Activated CD8-positive, alpha-beta T cell treated with anti-CD3 and anti-CD28 coated beads, Interleukin-2, amount 10 ng/mL, durations not matched to agents 7 days and 5 days (primary cell): ENCODE data around the gene FLOT2. TPM values are rescaled to one million over a fixed set of nuclear protein-coding genes. Genes with fewer than 3 reads are reported as not detected.
"Not testable (repeated sequence)": the region's sequence is repeated elsewhere in the genome, so short reads cannot be mapped to it uniquely, and the experiment has no call there.

Experiments
- ATAC-seq: fragments of 150-1000 bp; cut with Tn5 transposase; one replicate; pipeline ENCODE4 v1.10.0; 2021; ENCODE audit warnings: moderate library complexity
- CTCF ChIA-PET: fragments of 350-600 bp; sonication (Branson Sonifier 250); formaldehyde crosslinking; loops from one replicate; lab custom pipeline; 2021; ENCODE audit warnings: antibody characterized with exemption; lab: Charles Lee
- POLR2A ChIA-PET: fragments of 350-600 bp; sonication (Branson Sonifier 250); formaldehyde crosslinking; loops from one replicate; lab custom pipeline; 2021; ENCODE audit warnings: antibody characterized with exemption; lab: Charles Lee
- DNase-seq: peaks from one replicate; pipeline ENCODE4 v3.0.0-alpha.2; 2020
- H3K27ac Mint-ChIP-seq: one replicate; pipeline ENCODE4 v1.8.0; 2021; ENCODE audit warnings: mild to moderate bottlenecking, mixed read lengths
- H3K27me3 Mint-ChIP-seq: one replicate; pipeline ENCODE4 v1.8.0; 2021; ENCODE audit warnings: low read depth, mixed read lengths
- H3K36me3 Mint-ChIP-seq: one replicate; pipeline ENCODE4 v1.8.0; 2021; ENCODE audit warnings: low read depth, mixed read lengths
- H3K4me1 Mint-ChIP-seq: one replicate; pipeline ENCODE4 v1.8.0; 2021; ENCODE audit warnings: low read depth, mixed read lengths
- H3K4me3 Mint-ChIP-seq: one replicate; pipeline ENCODE4 v1.8.0; 2021; ENCODE audit warnings: mild to moderate bottlenecking, mixed read lengths
- H3K9me3 Mint-ChIP-seq: one replicate; pipeline ENCODE4 v1.8.0; 2022; ENCODE audit warnings: mixed read lengths; ENCODE audit not compliant: insufficient read depth
- total RNA-seq, 2 experiments: library from RNA; stranded (reverse); gene quantifications; one replicate each; pipeline ENCODE4 v1.2.3, GENCODE V29; 2021

Gene FLOT2
- total RNA-seq, 2 experiments from 2014 or later, result 197 to 198 TPM

DNA sequence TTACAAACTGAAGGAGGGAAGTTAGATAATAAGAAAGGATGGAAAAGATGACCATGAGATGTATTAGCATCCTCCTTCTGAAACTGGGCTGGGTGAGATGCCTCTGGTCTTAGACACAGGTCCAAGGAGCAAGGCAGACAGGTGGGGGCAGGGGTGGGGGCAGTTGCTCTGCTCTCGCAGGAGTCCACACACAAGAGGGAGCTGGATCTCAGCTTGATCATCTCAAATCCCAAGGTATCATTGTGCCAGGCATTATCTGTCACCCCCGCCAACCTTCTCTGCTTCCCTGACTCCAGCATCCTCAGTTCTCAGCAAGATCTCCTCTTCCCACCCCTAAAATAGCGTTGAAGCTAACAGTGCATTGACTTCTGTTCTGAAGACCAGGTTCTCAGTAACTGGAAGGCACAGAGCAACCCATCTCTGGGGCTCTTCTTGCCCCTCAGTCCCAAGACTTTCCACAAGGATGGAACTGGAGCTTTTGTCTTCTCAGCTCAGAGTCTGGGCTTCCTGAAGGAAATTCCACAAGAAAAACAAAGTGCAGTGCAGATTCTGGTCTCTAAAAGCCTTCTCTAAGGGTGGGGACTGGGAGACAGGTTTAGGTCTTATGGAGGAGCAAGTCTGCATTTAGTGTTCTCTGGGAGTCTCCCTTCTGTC, 1.6 kb downstream of the FLOT2 start:
- peak overlapping the region; percentile 95 for H3K27ac Mint-ChIP-seq
- H3K36me3 Mint-ChIP-seq, result peaks cover 63% of the 10 kb centered on the region
- H3K4me3 Mint-ChIP-seq, result peak overlapping the region; percentile 98
- peaks cover 69% of the 10 kb centered on the region for H3K4me1 Mint-ChIP-seq
- ChIA-PET POLR2A (interaction anchor here (0.8 to 2.6 kb wide), 4 partner anchors 53 to 176 kb away, joined by 3 to 23 read pairs (median 4); partner anchors contain the start of genes FAM222B, PHF12 and RPL23A), CTCF (interaction anchor here (0.9 to 7.9 kb wide), 8 partner anchors 16 to 146 kb away, joined by 3 to 64 read pairs (median 5); no protein-coding TSS in a partner anchor)
- no peak for DNase-seq
- H3K9me3 Mint-ChIP-seq, result no peaks in the 10 kb centered on the region
- no peak for ATAC-seq
- no peaks in the 10 kb centered on the region for H3K27me3 Mint-ChIP-seq

DNA sequence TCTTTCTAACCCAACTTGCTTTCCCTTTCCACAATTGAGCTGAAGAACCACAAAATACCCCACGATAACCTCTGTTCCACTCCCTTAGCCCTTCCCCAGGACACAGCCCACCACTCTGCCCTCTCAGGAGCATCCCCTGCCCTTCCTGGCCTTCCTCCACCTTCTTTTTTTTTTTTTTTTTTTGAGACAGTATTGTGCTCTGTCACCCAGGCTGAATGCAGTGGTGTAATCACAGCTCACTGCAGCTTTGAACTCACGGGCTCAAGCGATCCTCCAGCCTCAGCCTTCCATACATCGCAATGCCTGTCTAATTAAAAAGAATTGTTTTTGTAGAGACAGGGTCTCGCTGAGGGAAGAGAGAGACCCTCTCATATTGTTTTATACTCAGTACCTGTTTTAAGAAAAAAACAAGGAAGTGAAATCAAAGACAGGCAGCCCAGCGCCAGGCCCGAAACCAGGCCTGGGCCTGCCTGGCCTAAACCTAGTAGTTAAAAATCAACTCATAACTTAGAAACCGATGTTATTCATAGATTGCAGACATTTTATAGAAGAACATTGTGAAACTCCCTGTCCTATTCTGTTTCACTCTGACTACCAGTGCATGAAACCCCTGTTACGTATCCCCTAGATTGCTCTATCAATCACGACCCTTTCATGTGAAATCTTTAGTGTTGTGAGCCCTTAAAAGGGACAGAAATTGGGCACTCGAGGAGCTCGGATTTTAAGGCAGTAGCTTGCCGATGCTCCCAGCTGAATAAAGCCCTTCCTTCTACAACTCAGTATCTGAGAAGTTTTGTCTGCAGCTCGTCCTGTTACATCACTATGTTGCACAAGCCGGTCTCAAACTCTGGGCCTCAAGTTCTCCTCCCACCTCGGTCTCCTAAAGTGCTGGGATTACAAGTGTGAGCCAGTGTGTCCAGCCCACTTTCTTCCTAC, 4.0 kb downstream of the FLOT2 start:
- Mint-ChIP-seq H3K4me1 (peaks cover 74% of the 10 kb centered on the region), H3K4me3 (peak overlapping the region; percentile 76), H3K36me3 (peaks cover 54% of the 10 kb centered on the region), H3K27ac (peak overlapping the region; percentile 97)
- ATAC-seq, result peak; percentile 11
- ChIA-PET POLR2A (interaction anchor here (0.6 to 2.8 kb wide), 12 partner anchors 9 to 182 kb away, joined by 3 to 13 read pairs (median 4); partner anchors contain the start of genes DHRS13, FAM222B, PHF12 and PROCA1), CTCF (interaction anchor here (0.7 to 7.9 kb wide), 13 partner anchors 9 to 223 kb away, joined by 3 to 64 read pairs (median 4); partner anchors contain the start of genes DHRS13, NEK8 and TLCD1)
- DNase-seq, result peak; percentile 35
- H3K9me3 Mint-ChIP-seq, H3K27me3 Mint-ChIP-seq: not testable (repeated sequence)

DNA sequence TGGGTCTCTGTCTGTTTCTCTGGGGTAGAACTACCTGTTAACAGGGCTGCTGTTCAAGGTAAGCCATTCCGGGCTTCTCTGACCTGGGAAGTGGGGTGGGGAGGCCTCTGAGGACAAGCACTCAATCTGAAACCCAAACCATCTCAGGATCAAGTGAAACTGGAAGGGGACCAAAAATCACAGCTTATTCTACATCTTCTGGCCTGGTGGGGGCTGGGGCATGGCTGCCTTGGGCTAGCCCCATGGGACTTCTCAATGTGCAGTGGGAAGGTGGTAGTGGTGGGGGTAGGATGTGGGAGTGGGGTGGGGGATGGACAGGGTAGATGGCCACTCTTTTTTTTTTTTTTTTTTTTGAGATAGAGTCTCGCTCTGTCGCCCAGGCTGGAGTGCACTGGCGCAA, 5.5 kb downstream of the FLOT2 start:
- no peak for DNase-seq
- Mint-ChIP-seq H3K9me3 (no peaks in the 10 kb centered on the region), H3K27me3 (no peaks in the 10 kb centered on the region), H3K36me3 (peaks cover 54% of the 10 kb centered on the region), H3K27ac (peak overlapping the region; percentile 83), H3K4me1 (peaks cover 65% of the 10 kb centered on the region), H3K4me3 (no peak overlapping the region)
- no peak for ATAC-seq
- CTCF ChIA-PET, result interaction anchor here (0.9 to 7.9 kb wide), 7 partner anchors 10 to 165 kb away, joined by 3 to 64 read pairs (median 19); partner anchors contain the start of genes DHRS13, NEK8 and TLCD1
- POLR2A ChIA-PET, result interaction anchor here (1.1 to 2.8 kb wide), 5 partner anchors 10 to 34 kb away, joined by 3 to 13 read pairs (median 9); partner anchors contain the start of gene DHRS13

DNA sequence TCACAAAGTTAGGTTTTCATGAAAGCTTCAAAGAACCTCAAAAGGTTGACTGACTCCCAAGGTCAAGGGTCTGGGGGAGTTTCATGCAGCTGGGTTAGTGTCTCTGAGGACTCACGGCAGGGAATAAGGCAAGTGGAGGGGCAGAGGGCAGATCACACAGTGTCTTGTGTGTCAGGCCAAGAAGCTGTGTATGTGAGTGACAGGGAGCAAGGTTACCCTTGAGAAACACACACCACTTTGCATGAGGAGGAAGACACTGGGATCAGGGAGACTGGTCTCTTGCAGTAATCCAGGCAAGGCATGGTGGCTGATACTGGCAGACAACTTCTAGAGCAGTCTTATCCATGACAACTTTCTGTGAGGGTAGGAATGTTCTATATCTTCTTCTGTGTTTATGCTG, 6.3 kb downstream of the FLOT2 start:
- Mint-ChIP-seq H3K36me3 (peaks cover 52% of the 10 kb centered on the region), H3K27me3 (no peaks in the 10 kb centered on the region), H3K4me1 (peaks cover 63% of the 10 kb centered on the region), H3K4me3 (no peak overlapping the region), H3K27ac (peak overlapping the region; percentile 83), H3K9me3 (no peaks in the 10 kb centered on the region)
- ATAC-seq, result no peak
- CTCF ChIA-PET, result interaction anchor here (0.9 to 5.7 kb wide), 4 partner anchors 11 to 141 kb away, joined by 3 to 39 read pairs (median 4); partner anchors contain the start of gene DHRS13
- POLR2A ChIA-PET, result interaction anchor here (2.8 kb wide), 1 partner anchor 11 kb away, joined by 13 read pairs; the partner anchor contains the start of gene DHRS13
- DNase-seq, result no peak

DNA sequence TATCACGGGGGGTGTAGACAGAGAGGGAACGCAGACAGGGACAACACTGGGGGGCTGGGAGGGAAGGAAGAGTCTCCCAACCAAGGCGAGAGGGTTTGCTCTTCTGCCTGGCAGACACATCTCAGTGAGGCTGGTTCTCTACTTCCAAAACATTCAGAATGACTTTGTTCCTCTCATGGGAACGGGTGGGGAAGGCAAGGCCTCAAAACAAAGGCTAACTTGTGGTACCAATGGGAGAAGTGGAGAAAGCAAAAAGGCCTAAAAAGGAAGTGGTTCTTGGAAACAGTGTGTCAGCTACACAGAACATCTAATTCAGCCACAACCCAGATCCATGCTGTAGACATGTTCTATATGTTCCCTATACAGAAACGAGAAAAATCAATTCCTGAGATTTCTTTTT, 7.5 kb downstream of the FLOT2 start:
- ChIA-PET POLR2A (no interaction called here), CTCF (interaction anchor here (1.8 to 5.7 kb wide), 2 partner anchors 12 to 126 kb away, joined by 4 to 39 read pairs; partner anchors contain the start of gene DHRS13)
- no peak for DNase-seq
- Mint-ChIP-seq H3K27me3 (no peaks in the 10 kb centered on the region), H3K4me3 (peak overlapping the region; percentile 32), H3K9me3 (no peaks in the 10 kb centered on the region), H3K4me1 (peaks cover 58% of the 10 kb centered on the region), H3K27ac (peak overlapping the region; percentile 70), H3K36me3 (peaks cover 49% of the 10 kb centered on the region)
- ATAC-seq, result peak; percentile 31

DNA sequence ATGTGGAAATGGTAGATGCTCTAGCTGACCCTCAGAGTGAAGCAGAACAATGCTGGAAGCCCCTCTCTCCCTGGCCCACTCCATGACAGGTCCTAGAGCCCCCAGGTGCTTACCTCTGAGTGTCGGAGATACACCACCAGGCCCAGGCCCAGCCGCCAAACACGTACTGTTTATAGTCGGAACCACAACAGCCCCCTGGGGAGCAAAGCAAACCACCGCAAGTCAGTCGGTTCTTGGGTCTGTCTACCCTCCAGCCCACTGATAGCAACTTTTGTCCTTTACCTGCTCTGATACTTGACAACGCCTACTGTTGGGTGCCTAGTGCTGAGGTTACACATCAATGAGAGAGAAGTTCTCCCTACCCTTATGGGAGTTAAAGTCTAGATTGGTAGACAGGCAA, 8.7 kb downstream of the FLOT2 start:
- ChIA-PET CTCF (no interaction called here), POLR2A (no interaction called here)
- Mint-ChIP-seq H3K36me3 (peaks cover 54% of the 10 kb centered on the region), H3K4me3 (no peak overlapping the region), H3K4me1 (peaks cover 57% of the 10 kb centered on the region), H3K27me3 (no peaks in the 10 kb centered on the region), H3K9me3 (no peaks in the 10 kb centered on the region), H3K27ac (no peak overlapping the region)
- ATAC-seq (no peak), DNase-seq (no peak)

DNA sequence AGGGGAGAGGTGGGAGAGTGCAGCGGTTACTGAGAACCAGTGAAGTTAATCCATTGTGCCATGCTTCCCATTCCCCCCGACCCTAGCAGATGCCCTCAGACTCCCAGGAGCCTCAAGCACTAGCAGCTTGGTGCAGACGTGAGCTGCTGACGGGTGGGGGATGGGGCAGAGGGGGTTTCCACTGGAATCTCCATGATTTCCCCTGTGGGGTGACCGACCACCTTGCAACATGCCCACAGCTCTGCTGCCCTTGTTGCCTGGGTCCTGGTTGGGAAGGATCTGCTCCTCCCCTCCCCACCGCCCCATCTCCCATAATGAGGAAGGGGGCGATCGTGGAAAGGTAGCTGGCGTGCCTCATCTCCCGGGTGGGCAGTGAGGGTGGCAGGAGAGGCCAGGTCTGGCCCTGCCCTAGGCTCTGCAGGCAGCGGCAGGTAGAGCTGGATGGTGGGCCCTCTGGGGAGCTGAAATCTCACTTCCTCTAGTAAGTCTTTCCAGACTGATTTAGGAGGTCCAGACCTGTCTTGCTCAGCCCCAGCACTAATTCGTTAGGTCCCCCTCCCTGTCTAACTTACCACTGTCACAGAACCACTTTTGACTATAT, 9.6 kb downstream of the FLOT2 start:
- H3K4me1 Mint-ChIP-seq, result peaks cover 48% of the 10 kb centered on the region
- no peak overlapping the region for H3K4me3 Mint-ChIP-seq
- POLR2A ChIA-PET, result no interaction called here
- ATAC-seq (no peak), DNase-seq (no peak)
- H3K27me3 Mint-ChIP-seq, result no peaks in the 10 kb centered on the region
- CTCF ChIA-PET, result no interaction called here
- no peak overlapping the region for H3K27ac Mint-ChIP-seq
- H3K36me3 Mint-ChIP-seq, result peaks cover 50% of the 10 kb centered on the region
- no peaks in the 10 kb centered on the region for H3K9me3 Mint-ChIP-seq

DNA sequence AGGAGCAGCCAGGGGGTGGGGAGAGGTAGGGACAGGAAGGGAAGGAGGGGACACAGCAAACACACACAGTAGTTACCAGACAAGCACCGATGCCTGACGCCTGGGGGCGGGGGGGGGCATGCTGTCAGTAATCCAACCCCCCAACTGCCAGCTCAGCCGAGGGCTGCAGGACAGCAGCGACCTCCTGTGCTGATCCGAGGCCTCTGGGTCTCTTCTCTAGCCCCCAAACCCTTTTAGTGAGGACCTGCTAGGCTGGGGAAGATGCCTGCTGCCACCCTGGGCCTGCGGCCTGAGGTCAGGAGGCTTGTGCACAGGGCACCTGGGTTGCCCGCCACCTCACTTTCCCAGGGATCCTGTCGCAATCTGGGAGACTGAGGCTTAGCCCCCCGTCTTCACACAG, 11.6 kb downstream of the FLOT2 start:
- ATAC-seq (no peak), DNase-seq (no peak)
- Mint-ChIP-seq H3K4me3 (no peak overlapping the region), H3K9me3 (no peaks in the 10 kb centered on the region), H3K4me1 (peaks cover 30% of the 10 kb centered on the region), H3K36me3 (peaks cover 49% of the 10 kb centered on the region), H3K27me3 (no peaks in the 10 kb centered on the region), H3K27ac (no peak overlapping the region)
- POLR2A ChIA-PET, result no interaction called here
- CTCF ChIA-PET, result no interaction called here

DNA sequence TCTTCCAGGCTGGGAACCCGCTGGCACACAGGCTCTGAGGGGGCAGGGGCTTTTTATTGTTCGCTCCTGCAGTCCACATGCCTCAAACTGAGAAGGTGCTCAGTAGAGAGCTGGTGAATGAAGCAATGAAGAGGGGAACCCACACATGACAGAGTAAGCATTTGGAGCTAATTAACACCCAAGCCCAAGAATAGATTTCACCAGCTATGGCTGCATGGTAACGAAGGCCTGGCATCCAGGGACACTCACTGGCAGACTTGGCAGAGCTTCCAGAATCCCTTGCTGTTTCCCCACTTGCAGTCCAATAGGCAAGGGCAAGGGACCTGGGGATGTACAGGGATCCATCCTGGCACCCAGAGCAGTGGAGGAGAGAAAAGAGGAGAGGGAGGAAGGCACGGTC, 12.2 kb downstream of the FLOT2 start:
- Mint-ChIP-seq H3K9me3 (no peaks in the 10 kb centered on the region), H3K4me3 (no peak overlapping the region), H3K27me3 (no peaks in the 10 kb centered on the region), H3K36me3 (peaks cover 52% of the 10 kb centered on the region), H3K4me1 (peaks cover 24% of the 10 kb centered on the region), H3K27ac (peak overlapping the region; percentile 67)
- ATAC-seq, result no peak
- ChIA-PET CTCF (interaction anchor here (1.0 kb wide), 1 partner anchor 122 kb away, joined by 4 read pairs; no protein-coding TSS in a partner anchor), POLR2A (interaction anchor here (1.5 kb wide), 1 partner anchor 13 kb away, joined by 6 read pairs; no protein-coding TSS in a partner anchor)
- no peak for DNase-seq

DNA sequence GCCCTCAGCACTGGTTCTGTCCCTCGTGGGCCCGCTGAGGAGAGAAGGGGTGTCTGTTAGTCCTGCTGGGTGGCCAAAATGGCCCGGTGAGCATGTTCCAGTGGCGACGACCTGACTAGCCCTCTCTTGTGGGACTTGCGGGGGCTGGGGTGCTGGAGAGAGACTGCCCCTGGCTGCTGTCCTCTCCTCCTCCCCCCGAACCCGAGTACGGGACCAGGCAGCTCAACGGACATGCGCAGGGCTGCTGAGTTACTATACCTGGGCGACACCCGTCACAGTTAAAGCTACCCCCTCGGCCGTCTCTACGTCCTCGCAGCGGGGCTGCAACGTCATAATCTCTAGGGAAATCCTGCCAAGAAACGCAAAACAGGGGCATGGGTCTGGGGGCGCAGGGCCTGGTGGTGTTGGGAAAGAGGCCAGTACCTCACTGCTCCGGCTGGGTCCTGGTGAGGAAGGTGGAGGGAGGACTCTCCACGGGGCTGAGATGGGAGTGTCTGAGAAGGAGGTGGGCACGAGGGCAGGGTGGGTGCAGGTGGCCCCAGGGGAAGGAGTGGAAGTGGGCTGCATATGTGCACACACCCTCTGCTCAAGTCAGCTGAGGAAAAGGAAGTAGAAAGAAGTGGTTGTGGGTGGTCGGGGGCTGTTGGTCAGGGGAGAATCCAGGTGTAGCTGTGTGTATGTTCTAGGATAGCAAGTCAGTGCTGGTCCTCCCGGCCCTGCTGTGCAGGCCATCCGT, 13.4 kb downstream of the FLOT2 start:
- H3K27ac Mint-ChIP-seq, result peak overlapping the region; percentile 44

More for the DNA sequence above, 13.4 kb downstream of the FLOT2 start:
- no peak for ATAC-seq
- H3K4me1 Mint-ChIP-seq, result peaks cover 12% of the 10 kb centered on the region
- no peaks in the 10 kb centered on the region for H3K27me3 Mint-ChIP-seq
- H3K4me3 Mint-ChIP-seq, result no peak overlapping the region
- H3K36me3 Mint-ChIP-seq, result peaks cover 60% of the 10 kb centered on the region
- DNase-seq, result no peak
- ChIA-PET POLR2A (interaction anchor here (1.5 kb wide), 1 partner anchor 14 kb away, joined by 6 read pairs; no protein-coding TSS in a partner anchor), CTCF (interaction anchor here (1.0 kb wide), 1 partner anchor 120 kb away, joined by 4 read pairs; no protein-coding TSS in a partner anchor)
- H3K9me3 Mint-ChIP-seq, result no peaks in the 10 kb centered on the region
